Measurements from ENCODE around the gene C20orf204.

DNA sequence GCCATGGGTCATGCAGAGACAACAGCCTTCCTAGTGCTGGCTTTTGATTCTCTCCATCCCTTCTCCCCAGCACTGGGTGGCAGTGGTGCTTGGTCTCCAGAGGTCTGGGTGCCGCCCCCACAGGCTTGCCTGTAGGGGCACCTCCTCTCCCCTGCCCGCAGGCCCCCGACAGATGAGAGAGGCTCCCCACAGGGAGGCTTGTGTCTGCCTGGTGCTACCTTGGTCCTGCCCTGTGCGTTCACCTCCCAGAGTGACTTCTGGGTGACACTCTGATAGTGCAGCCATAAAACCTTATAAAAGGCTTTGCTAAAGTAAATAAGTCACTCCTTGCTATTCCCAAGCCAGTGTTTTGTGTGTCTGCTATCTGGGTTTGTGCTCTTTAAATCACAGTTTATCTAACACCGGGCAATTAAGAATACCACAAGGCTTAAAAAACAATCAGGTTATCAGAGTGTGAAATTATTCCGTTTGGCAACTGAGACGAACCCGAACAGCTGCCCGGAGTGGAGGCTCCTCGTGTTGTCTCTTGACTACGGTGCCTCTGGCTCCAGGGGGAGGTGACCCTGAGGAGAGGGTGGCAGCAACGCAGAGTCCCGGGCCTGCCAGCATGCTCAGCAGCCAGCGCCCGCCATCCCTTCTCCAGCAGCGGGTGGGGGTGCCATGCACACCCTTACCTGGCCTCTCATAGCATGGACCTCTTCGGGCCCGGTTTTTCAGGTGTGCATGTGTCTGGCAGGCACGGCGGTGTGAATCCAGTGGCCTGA is 5.4 kb upstream of the C20orf204 start:
- TF ChIP-seq, protein P1, sequence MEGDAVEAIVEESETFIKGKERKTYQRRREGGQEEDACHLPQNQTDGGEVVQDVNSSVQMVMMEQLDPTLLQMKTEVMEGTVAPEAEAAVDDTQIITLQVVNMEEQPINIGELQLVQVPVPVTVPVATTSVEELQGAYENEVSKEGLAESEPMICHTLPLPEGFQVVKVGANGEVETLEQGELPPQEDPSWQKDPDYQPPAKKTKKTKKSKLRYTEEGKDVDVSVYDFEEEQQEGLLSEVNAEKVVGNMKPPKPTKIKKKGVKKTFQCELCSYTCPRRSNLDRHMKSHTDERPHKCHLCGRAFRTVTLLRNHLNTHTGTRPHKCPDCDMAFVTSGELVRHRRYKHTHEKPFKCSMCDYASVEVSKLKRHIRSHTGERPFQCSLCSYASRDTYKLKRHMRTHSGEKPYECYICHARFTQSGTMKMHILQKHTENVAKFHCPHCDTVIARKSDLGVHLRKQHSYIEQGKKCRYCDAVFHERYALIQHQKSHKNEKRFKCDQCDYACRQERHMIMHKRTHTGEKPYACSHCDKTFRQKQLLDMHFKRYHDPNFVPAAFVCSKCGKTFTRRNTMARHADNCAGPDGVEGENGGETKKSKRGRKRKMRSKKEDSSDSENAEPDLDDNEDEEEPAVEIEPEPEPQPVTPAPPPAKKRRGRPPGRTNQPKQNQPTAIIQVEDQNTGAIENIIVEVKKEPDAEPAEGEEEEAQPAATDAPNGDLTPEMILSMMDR (IDR thresholded peaks at IDR 0.05), result no peak
- TF ChIP-seq POLR2A (IDR thresholded peaks at IDR 0.05), result no peak

All from prostate gland (tissue), 2 donors.